Measurements from ENCODE around the gene CLPTM1L.
A peak's percentile ranks its signal among the peaks of the same experiment; 100 is the strongest.
"Not testable (repeated sequence)": the region's sequence is repeated elsewhere in the genome, so short reads cannot be mapped to it uniquely, and the experiment has no call there.

The CLPTM1L gene

GRCh38 chr5:1312993-1313833 lies 31.7 kb downstream of the CLPTM1L start:
- DNase-seq (ENCODE audit: low read depth): no peak

GRCh38 chr5:1312206-1312605 lies 32.7 kb downstream of the CLPTM1L start:
- no peak for DNase-seq (ENCODE audit: low read depth)

GRCh38 chr5:1311439-1312055 lies 33.4 kb downstream of the CLPTM1L start:
- DNase-seq (ENCODE audit: low read depth): no peak

GRCh38 chr5:1310118-1310517 lies 34.8 kb downstream of the CLPTM1L start:
- DNase-seq (ENCODE audit: low read depth): no peak

- DNase-seq (ENCODE audit: low read depth): no peak
Measured at GRCh38 chr5:1304033-1304432, 40.9 kb downstream of the CLPTM1L start.

GRCh38 chr5:1302258-1302657 lies 42.6 kb downstream of the CLPTM1L start:
- DNase-seq (ENCODE audit: low read depth): no peak

GRCh38 chr5:1300581-1301083 lies 44.3 kb downstream of the CLPTM1L start:
- DNase-seq (ENCODE audit: low read depth): no peak

GRCh38 chr5:1299961-1300360 lies 44.9 kb downstream of the CLPTM1L start:
- no peak for DNase-seq (ENCODE audit: low read depth)

GRCh38 chr5:1299511-1299850 lies 45.4 kb downstream of the CLPTM1L start:
- no peak for DNase-seq (ENCODE audit: low read depth)

- DNase-seq (ENCODE audit: low read depth): no peak
Measured at GRCh38 chr5:1298723-1299510, 46.0 kb downstream of the CLPTM1L start.

- no peak for DNase-seq (ENCODE audit: low read depth)
Measured at GRCh38 chr5:1298067-1298551, 46.8 kb downstream of the CLPTM1L start.

GRCh38 chr5:1297243-1297642 lies 47.7 kb downstream of the CLPTM1L start:
- no peak for DNase-seq (ENCODE audit: low read depth)

- DNase-seq (ENCODE audit: low read depth): no peak
Measured at GRCh38 chr5:1295650-1296037, 49.3 kb downstream of the CLPTM1L start.

- DNase-seq (ENCODE audit: low read depth): peak; percentile 66
Measured at GRCh38 chr5:1294835-1295649, 49.9 kb downstream of the CLPTM1L start, which contains the start of gene TERT. TSS of gene TERT (minus strand) at chr5:1295068. CDS start at chr5:1294989, 79 bp downstream.

GRCh38 chr5:1294206-1294834 lies 50.6 kb downstream of the CLPTM1L start:
- DNase-seq (ENCODE audit: low read depth): no peak

- DNase-seq (ENCODE audit: low read depth): no peak
Measured at GRCh38 chr5:1293416-1294205, 51.3 kb downstream of the CLPTM1L start.

- no peak for DNase-seq (ENCODE audit: low read depth)
Measured at GRCh38 chr5:1292846-1293415, 52.0 kb downstream of the CLPTM1L start.

GRCh38 chr5:1292139-1292538 lies 52.8 kb downstream of the CLPTM1L start:
- no peak for DNase-seq (ENCODE audit: low read depth)

- DNase-seq (ENCODE audit: low read depth): no peak
Measured at GRCh38 chr5:1291611-1292080, 53.3 kb downstream of the CLPTM1L start.

GRCh38 chr5:1290956-1291355 lies 53.9 kb downstream of the CLPTM1L start:
- DNase-seq (ENCODE audit: low read depth): not testable (repeated sequence)
